Ammon's horn (tissue), 1 donor: Measurements from ENCODE around the gene AP1S2.
"Not testable (repeated sequence)": the region's sequence is repeated elsewhere in the genome, so short reads cannot be mapped to it uniquely, and the experiment has no call there.

Experiments
- DNase-seq: peaks from one replicate; pipeline ENCODE4 v3.0.0-alpha.2; 2016; ENCODE audit warnings: low spot score

AP1S2 gene

DNA sequence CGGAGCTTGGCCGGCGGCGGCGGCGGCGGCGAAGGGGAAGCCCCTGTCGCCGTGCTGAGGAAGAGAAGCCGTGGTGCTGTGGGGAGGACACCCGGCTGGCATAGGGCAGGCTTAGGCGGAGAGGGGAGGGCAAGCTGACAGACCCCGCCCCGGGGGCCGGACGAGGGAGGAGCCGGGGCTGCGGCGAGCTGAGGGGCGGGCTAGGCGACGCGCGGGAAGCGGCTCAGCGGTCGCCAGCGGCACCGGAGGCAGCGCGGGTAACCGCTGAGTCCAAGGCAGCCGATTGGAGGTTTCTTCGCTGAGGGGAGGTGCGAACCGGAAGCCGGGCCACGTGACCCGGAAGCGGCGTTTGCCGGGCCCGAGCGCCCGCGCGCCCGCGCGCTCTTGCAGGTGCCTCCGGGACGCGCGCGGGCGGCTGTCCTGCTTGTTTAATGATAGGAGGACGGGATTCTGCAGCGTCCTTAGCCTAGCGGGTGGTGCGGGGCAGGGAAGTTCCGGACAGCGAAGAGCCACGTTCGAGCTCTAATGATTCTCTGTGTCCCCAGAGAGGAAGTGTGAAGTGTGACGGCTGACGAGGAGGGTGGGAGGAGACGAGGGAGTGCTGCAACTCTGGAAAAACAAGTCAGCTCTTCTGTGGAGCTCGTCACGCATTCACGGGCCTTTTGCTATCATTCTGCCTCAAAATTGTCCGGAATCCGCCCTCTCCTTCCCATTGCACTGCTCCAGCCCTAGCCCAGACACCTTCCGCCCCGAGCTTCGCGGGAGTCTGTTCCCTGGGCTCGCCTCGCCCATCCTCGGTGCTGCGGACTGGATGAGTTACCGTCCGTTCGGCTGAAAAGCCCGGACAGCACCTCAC is at the start of gene AP1S2:
Gene AP1S2 (minus strand): TSS at position 102 of the 856 bp plus-strand sequence. CDS start 2,289 bp downstream, outside the sequence.
- peak; percentile 96 for DNase-seq

DNA sequence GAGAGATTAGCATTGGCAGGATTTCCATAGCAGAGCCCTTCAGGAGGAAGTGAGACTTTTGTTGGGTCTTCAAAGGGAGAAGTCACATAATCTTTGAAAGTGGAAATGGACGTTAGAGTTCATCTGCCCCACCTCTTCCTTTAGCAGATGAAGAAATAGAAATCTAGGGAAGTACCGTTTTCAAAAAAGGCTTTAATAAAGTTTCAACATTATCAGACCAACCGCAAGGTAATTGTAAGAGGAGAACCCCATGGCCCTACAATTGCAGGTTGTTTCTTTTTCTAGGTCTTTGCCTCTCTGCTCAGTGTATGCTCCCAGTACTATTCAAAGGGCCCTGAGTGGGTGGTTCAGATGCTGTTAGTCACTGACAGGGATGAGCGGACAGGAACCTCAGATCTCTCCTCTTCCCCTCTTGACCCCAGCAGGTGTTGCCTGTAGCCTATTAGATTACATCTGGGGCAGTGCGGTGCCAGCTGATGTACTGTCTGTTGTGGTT is 48.6 kb upstream of the AP1S2 start:
- peak; percentile 10 for DNase-seq

DNA sequence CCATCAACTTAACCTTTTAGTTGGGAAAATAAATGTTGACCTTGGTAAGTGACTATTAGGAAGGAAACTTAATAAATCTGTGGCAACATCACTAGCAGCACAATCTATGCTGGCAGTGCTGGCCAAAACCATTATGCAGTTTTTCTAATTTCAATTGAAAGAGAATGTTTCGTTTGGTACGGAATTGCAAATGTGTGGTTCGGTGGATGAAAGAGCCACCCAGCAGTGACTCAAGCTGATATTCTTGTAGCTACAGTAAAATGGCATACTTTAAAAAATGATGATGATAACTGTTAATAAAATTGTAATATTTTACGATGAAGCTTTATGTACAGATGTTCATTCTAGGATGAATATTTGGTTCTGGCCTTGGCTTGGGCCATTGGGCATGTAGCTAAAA is 40.7 kb upstream of the AP1S2 start:
- DNase-seq, result no peak

DNA sequence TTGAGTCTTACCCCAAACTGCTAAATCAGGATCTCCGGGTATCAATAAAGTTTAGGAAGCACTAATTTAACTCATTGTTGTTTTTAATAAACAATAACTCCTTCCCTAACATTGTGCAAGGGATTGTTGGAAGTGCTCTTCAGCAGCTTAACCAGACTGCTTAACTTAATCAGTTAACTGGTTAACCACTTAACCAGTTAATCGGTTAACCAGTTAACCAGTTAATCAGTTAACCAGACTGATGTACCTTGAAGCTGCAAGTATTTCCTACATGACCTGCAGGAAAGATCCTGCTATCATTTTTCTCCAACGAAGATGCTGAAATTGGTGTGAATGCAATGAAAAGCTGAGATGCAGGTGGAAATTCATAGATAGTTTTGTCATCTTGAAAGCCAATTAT is 40.1 kb upstream of the AP1S2 start:
- DNase-seq, result no peak

DNA sequence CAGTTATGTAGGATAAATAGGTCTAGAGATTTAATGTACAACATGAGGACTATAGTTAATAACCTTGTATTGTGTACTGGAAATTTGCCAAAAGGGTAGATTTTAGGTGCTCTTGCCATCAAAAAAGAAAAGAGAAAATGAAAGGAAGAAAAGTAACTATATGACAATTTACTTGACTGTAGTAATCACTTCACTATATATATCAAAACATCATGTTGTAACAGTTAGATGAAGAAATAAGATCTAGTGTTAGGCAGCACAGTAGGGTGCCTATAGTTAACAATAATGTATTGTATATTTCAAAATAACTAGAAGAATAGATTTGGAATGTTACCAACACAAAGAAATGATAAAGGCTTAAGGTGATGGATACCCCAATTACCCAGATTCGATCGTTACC is 35.9 kb upstream of the AP1S2 start:
- no peak for DNase-seq

- DNase-seq, result no peak
Observed at GRCh38 chrX:15888062-15888461, 33.4 kb upstream of the AP1S2 start.

GRCh38 chrX:15883540-15883863 is 28.9 kb upstream of the AP1S2 start:
- no peak for DNase-seq

GRCh38 chrX:15882704-15883539 is 28.3 kb upstream of the AP1S2 start:
- no peak for DNase-seq

GRCh38 chrX:15881381-15881897 is 26.8 kb upstream of the AP1S2 start:
- no peak for DNase-seq

GRCh38 chrX:15877914-15878313 is 23.3 kb upstream of the AP1S2 start:
- not testable (repeated sequence) for DNase-seq

DNA sequence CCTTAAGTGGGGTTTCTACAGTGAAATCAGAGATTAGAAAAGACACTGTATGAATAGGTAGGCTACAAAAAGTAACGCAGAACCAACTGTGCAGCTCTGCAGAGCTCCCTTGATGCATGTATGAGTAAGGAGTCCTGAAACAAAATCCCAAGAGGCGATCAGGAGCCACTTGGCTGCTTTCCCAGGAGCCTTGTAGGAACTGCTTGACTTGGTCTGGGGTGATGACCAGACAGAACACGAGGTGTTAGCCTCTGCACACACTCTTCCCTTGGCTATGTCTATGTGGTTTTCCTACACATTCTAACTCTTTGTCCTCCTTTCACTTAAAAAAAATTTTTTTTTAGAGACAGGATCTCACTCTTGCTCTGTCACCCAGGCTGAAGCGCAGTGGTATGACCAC is 22.8 kb upstream of the AP1S2 start:
- DNase-seq, result no peak

DNA sequence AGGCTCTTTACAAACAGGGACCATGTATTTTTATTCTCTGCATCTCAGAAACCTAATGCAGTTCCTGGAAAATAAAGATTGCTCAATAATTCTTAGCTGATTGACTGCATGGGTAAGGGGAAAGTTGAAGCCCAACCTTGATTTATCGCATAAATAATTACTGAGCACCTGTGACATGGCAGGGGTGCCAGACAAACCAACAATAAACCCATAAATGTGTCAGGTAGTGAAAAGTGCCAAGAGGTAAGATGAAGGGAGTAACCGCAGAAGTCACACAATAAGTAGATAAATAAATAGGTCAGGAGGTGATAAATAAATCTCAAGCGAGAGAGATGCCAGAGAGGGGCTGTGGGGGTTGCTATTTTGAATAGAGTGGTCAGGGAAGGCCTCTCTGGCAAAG is 20.1 kb upstream of the AP1S2 start:
- no peak for DNase-seq

DNA sequence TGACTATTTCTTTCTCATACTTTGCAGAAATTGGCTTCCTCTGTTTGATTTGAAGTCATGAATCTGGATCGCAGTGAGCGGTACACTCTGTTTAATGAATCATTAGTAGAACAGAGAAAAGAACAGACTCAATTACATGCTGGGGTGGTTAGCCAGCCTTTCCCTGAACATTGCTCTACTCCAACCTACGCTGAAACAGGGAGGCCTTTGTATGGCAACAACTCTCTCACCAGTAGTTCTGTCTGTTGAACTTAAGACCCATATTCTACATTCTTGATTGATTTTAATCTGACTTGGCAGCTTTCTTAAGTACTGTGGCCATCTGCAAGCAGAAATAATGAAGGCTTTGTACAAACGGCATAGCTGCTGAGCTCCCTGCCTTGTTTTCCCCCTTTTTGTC is 19.0 kb upstream of the AP1S2 start:
- DNase-seq, result peak; percentile 67

GRCh38 chrX:15870310-15870709 is 15.7 kb upstream of the AP1S2 start:
- no peak for DNase-seq

GRCh38 chrX:15869695-15870094 is 15.1 kb upstream of the AP1S2 start:
- DNase-seq, result no peak

GRCh38 chrX:15866147-15866546 is 11.5 kb upstream of the AP1S2 start:
- no peak for DNase-seq

GRCh38 chrX:15864629-15865028 is 10.0 kb upstream of the AP1S2 start:
- no peak for DNase-seq

GRCh38 chrX:15864023-15864422 is 9.4 kb upstream of the AP1S2 start:
- DNase-seq, result peak; percentile 29

GRCh38 chrX:15860921-15861320 is 6.3 kb upstream of the AP1S2 start:
- DNase-seq, result no peak

- no peak for DNase-seq
Observed at GRCh38 chrX:15858051-15858450, 3.4 kb upstream of the AP1S2 start.

- DNase-seq, result no peak
Observed at GRCh38 chrX:15856636-15857035, 2.0 kb upstream of the AP1S2 start.

DNA sequence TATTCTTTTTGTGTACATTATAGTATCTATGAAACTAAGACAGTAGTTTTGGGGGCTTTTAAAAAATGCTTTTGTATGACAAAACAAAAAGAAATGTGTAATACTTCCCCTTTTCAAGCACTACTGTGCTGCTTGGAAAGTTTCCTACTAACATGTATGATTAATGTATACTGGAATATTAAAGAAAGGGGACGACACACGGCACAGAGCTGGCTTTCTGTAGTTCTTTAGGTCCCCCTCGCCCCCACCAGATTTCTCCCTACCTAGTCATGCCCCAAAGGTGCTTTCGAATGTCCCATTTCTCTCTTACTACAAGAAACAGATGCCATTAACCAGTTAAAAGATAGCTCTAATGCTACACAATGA is 1.6 kb upstream of the AP1S2 start:
- DNase-seq, result no peak
